Omental fat pad (tissue), 4 donors: ENCODE data around the gene KMT2D. TPM values are rescaled to one million over a fixed set of nuclear protein-coding genes. Genes with fewer than 3 reads are reported as not detected.

Experiments
- ATAC-seq: fragments of 150-250 bp; one replicate; pipeline ENCODE4 v1.9.1; 2016; ENCODE audit warnings: mild to moderate bottlenecking, moderate library complexity; ENCODE audit not compliant: low FRiP score
- DNase-seq: peaks from one replicate; pipeline ENCODE4 v3.0.0-alpha.2; 2019; ENCODE audit warnings: low spot score
- CTCF ChIP-seq, 3 donors: fragments of 450-650 bp; IDR thresholded peaks; one replicate each; pipeline ENCODE4 v1.5.1; 2016 to 2017; ENCODE audit warnings: antibody characterized with exemption in 3 of 3, mild to moderate bottlenecking in 3 of 3, moderate library complexity in 2 of 3
- total RNA-seq, 4 donors: library from RNA; depleted of rRNA; stranded (reverse); fragments of >200 nt; gene quantifications; one replicate each; pipeline ENCODE4 v1.1.0, GENCODE V29; 2016

KMT2D gene
- total RNA-seq, 4 donors from 2014 or later, result 31.2 to 87.0 (median 49.0) TPM

- DNase-seq (no peak), ATAC-seq (no peak)
- no peak for TF ChIP-seq CTCF (IDR thresholded peaks at IDR 0.05)
Measured at GRCh38 chr12:49046129-49046895, 14.3 kb downstream of the KMT2D start.

- DNase-seq (no peak), ATAC-seq (no peak)
- no peak for TF ChIP-seq CTCF (IDR thresholded peaks at IDR 0.05)
Measured at GRCh38 chr12:49044660-49045059, 15.9 kb downstream of the KMT2D start.

- peak; percentile 44 for DNase-seq
- no peak for ATAC-seq
- no peak for TF ChIP-seq CTCF (IDR thresholded peaks at IDR 0.05)
Measured at GRCh38 chr12:49043856-49044258, 16.7 kb downstream of the KMT2D start.

- no peak for TF ChIP-seq CTCF (IDR thresholded peaks at IDR 0.05)
- no peak for ATAC-seq
- DNase-seq, result no peak
Measured at GRCh38 chr12:49043241-49043640, 17.4 kb downstream of the KMT2D start.

- TF ChIP-seq CTCF (IDR thresholded peaks at IDR 0.05), result no peak
- DNase-seq (no peak), ATAC-seq (no peak)
Measured at GRCh38 chr12:49041881-49042484, 18.6 kb downstream of the KMT2D start.

GRCh38 chr12:49041036-49041880 lies 19.3 kb downstream of the KMT2D start:
- no peak for TF ChIP-seq CTCF (IDR thresholded peaks at IDR 0.05)
- DNase-seq, result no peak
- ATAC-seq, result no peak
